Smooth muscle cell of the coronary artery (primary cell): ENCODE results near the gene CLINT1. TPM values are rescaled to one million over a fixed set of nuclear protein-coding genes. Genes with fewer than 3 reads are reported as not detected.

Experiments
- total RNA-seq: library from RNA; depleted of rRNA; stranded (reverse); fragments of >200 nt; gene quantifications from 2 replicates; pipeline ENCODE4 v1.2.3, GENCODE V29; 2014; ENCODE audit warnings: low replicate concordance

The CLINT1 gene
- 84.5 and 110 TPM in 2 replicates for total RNA-seq

DNA sequence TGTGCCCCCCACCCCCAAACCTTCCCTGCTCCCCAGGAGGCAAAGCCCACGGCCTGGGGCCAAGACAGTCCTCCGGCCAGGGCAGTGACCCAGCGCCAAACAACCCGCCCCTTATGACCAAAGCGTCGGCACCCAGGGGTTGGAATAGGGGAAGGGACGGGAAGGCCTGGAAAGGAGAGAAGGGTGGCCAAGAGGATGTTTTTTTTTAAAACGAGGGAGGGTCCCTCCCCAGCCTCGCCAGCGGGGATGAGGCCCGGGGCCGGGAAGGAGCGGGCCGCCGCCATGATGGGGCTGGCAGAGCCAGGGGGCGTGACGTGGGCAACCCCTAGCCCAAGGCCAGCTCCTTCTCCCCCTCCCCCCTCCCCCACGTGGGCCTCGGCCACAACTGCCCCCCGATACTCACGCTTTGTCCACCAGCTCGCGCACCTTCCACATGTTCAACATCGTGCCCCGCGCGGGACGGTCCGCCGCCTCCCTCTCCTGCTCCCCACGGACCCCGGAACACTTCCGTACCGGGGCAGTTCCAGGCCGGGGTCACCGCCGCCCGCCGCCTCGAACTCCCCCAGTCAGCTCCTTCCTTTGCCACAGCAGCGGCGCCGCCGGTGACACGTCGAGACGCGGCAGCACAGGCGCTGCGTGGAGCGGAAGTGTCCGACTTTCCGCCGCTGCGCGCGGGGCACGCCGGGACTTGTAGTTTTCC, at the start of gene CLINT1:
Gene CLINT1, minus strand, starts transcription at position 619 of the 700 bp plus-strand sequence. Its CDS starts 175 bp downstream, at position 444.

DNA sequence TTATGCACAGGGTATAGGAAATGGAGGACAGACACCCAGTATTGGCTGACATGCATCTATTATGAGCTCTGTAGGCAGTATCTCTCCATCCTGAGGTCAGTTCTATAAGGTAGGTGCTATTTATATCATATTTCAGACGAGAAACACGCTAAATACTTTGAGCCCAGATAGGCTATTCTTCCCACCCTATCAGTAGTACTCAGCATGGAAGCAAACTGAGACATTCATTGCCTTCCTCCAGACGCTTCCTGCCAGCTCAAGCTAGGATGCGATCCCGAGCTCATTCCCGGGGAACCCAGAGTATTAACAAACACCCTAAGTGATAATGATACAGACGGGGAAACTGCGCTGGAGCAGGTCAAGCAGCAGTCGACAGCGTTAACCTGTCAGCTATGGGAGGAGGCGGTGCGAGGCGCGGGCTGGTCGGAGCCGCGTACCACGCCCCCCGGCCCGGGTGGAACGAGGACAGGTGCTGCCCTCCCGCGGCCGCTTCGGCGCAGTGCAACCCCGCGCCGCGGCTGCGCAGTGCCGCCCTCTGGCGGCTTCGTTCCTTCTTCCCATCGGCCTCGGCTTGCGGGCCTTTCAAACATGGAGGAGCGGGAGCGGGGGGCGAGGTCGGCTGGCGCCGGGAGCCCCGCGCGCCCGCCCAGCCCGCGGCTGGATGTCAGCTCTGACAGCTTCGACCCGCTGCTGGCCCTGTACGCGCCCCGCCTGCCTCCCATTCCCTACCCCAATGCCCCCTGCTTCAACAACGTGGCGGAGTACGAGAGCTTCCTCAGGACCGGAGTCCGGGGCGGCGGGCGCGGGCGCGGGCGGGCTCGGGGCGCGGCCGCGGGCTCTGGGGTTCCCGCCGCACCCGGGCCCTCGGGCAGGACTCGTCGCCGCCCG, 115.5 kb downstream of the CLINT1 start, which contains the start of gene LSM11:
Gene LSM11, plus strand, starts transcription at position 550 of the 888 bp plus-strand sequence. Its CDS starts 39 bp downstream, at position 589.

Other genes with a start within 250 kb of the CLINT1 start
- not detected in 2 replicates for gene SOX30, start 206.7 kb downstream of the CLINT1 start, total RNA-seq
- gene C5orf52, start 187.6 kb downstream of the CLINT1 start, total RNA-seq, result not detected in 2 replicates
- 29.3 and 53.1 TPM in 2 replicates for gene THG1L, start 127.7 kb downstream of the CLINT1 start, total RNA-seq
- gene LSM11, start 115.4 kb downstream of the CLINT1 start, total RNA-seq, result 3.0 and 4.7 TPM in 2 replicates